GM12878 (cell line): ENCODE data around the gene MAML2. TPM values are rescaled to one million over a fixed set of nuclear protein-coding genes. Genes with fewer than 3 reads are reported as not detected.

Source experiments
- ATAC-seq: fragments of 200-7000 bp; cut with Tn5 transposase; 3 replicates; pipeline ENCODE4 v1.9.1; 2020; ENCODE audit warnings: mild to moderate bottlenecking, moderate library complexity
- BruUV-seq: library from RNA; stranded (reverse); fragments of 400-500 nt; replicated peaks from 2 replicates; lab custom pipeline; 2021; lab: Mats Ljungman, UMichigan
- CTCF ChIA-PET: fragments of 300-600 bp; sonication (Branson Sonifier 250); formaldehyde crosslinking; extraction: SDS; loops from one replicate; lab custom pipeline; 2021; ENCODE audit warnings: inconsistent platforms; lab: Yijun Ruan, JAX
- POLR2A ChIA-PET: fragments of 350-600 bp; formaldehyde crosslinking; extraction: SDS; loops from one replicate; lab custom pipeline; 2021; ENCODE audit warnings: inconsistent platforms; lab: Charles Lee
- RAD21 ChIA-PET: fragments of 300-600 bp; sonication (Branson Sonifier 250); formaldehyde crosslinking; loops from one replicate; lab custom pipeline; 2023; ENCODE audit warnings: antibody characterized with exemption; ENCODE audit not compliant: unreplicated experiment; lab: Charles Lee
- SMC1A ChIA-PET: fragments of 300-600 bp; sonication (Branson Sonifier 250); formaldehyde crosslinking; loops from one replicate; lab custom pipeline; 2023; ENCODE audit not compliant: unreplicated experiment, uncharacterized antibody; lab: Charles Lee
- DNase-seq: peaks from one replicate; pipeline ENCODE4 v3.0.0-alpha.2; 2011; ENCODE audit warnings: low read depth, low spot score
- FAIRE-seq: peaks from 3 replicates; lab custom pipeline; 2011; peaks lifted over from hg19 to GRCh38; lab: Jason Lieb, UNC
- H2AFZ ChIP-seq: 2 replicates; pipeline ENCODE4 v1.6.0; 2011; ENCODE audit warnings: low read depth, low read length, control low read depth; ENCODE audit not compliant: control insufficient read depth
- H3K27ac ChIP-seq: 2 replicates; pipeline ENCODE4 v1.5.1; 2011; ENCODE audit warnings: control low read depth; ENCODE audit not compliant: control insufficient read depth, insufficient read depth
- H3K27me3 ChIP-seq, 2 experiments: replicated peaks in 1 of 2; 2 replicates each; pipeline versions ENCODE4 v1.6.0 to v1.6.1; 2011; ENCODE audit warnings: low read length in 1 of 2; ENCODE audit not compliant: control insufficient read depth in 2 of 2, insufficient read depth in 2 of 2
- H3K36me3 ChIP-seq, 2 experiments: 2 replicates each; pipeline ENCODE4 v1.5.1; 2011; ENCODE audit warnings: low read length in 1 of 2; ENCODE audit not compliant: control insufficient read depth in 2 of 2, insufficient read depth in 2 of 2
- H3K4me1 ChIP-seq: 2 replicates; pipeline ENCODE4 v1.6.1; 2011; ENCODE audit warnings: mild to moderate bottlenecking, low read length, moderate library complexity, mixed read lengths; ENCODE audit not compliant: control insufficient read depth, insufficient read depth
- H3K4me2 ChIP-seq: 2 replicates; pipeline ENCODE4 v1.6.0; 2011; ENCODE audit warnings: control low read depth; ENCODE audit not compliant: control insufficient read depth, insufficient read depth
- H3K4me3 ChIP-seq: fragments of 200-600 bp; sonication (generic); 2 replicates; pipeline ENCODE4 v1.5.1; 2016
- H3K79me2 ChIP-seq: 2 replicates; pipeline ENCODE4 v1.6.0; 2011; ENCODE audit warnings: low read length; ENCODE audit not compliant: control insufficient read depth, insufficient read depth
- H3K9ac ChIP-seq: 2 replicates; pipeline ENCODE4 v1.8.0; 2011; ENCODE audit warnings: low read length, control low read depth, mixed read lengths; ENCODE audit not compliant: control insufficient read depth, insufficient read depth
- H3K9me3 ChIP-seq: replicated peaks from 3 replicates; pipeline ENCODE4 v1.5.1; 2011; ENCODE audit warnings: mild to moderate bottlenecking, low read length; ENCODE audit not compliant: control insufficient read depth, insufficient read depth
- H4K20me1 ChIP-seq: 2 replicates; pipeline ENCODE4 v1.6.0; 2011; ENCODE audit not compliant: control insufficient read depth, insufficient read depth
- BACH1 ChIP-seq: fragments of 450-650 bp; IDR thresholded peaks from 2 replicates; pipeline ENCODE4 v1.6.1; 2017; ENCODE audit warnings: mild to moderate bottlenecking, borderline replicate concordance
- CBFB ChIP-seq: IDR thresholded peaks from 2 replicates; pipeline ENCODE4 v1.6.1; 2016; ENCODE audit warnings: antibody characterized with exemption, low read depth
- GATAD2B ChIP-seq: fragments of 450-650 bp; conservative IDR thresholded peaks from 2 replicates; pipeline ENCODE4 v1.6.1; 2017; ENCODE audit warnings: low read depth, mild to moderate bottlenecking, moderate library complexity
- IRF4 ChIP-seq: IDR thresholded peaks from 2 replicates; pipeline ENCODE4 v1.6.1; 2011; ENCODE audit warnings: low read depth, low read length
- PAX5 ChIP-seq: IDR thresholded peaks from 2 replicates; pipeline ENCODE4 v1.6.1; 2011; ENCODE audit warnings: low read depth, low read length, borderline replicate concordance
- POLR2A ChIP-seq: IDR thresholded peaks from 2 replicates; pipeline ENCODE4 v1.6.1; 2011; ENCODE audit warnings: low read depth, mild to moderate bottlenecking, low read length
- SRF ChIP-seq, 2 experiments: IDR thresholded peaks; 2 replicates each; pipeline ENCODE4 v1.6.1; 2011; ENCODE audit warnings: low read depth in 2 of 2, low read length in 2 of 2, mild to moderate bottlenecking in 1 of 2, moderate library complexity in 1 of 2
- SUZ12 ChIP-seq: fragments of 200-600 bp; sonication (generic); IDR thresholded peaks from one replicate; pipeline ENCODE4 v1.6.1; 2018; ENCODE audit warnings: antibody characterized with exemption, mild to moderate bottlenecking; ENCODE audit not compliant: unreplicated experiment
- TCF7 ChIP-seq: IDR thresholded peaks from 2 replicates; pipeline ENCODE4 v1.6.1; 2014; ENCODE audit warnings: antibody characterized with exemption, borderline replicate concordance
- ZNF217 ChIP-seq: fragments of 450-650 bp; IDR thresholded peaks from 2 replicates; pipeline ENCODE4 v1.6.1; 2017; ENCODE audit warnings: antibody characterized with exemption, mild to moderate bottlenecking
- WGBS: methylation state at CpG from one replicate; pipeline ENCODE4 v1.1.6; 2016; ENCODE audit warnings: low lambda C conversion rate; ENCODE audit not compliant: insufficient replicate concordance, insufficient coverage; ENCODE audit errors: missing lambda C conversion rate; 5-methylcytosine and 5-hydroxymethylcytosine counted together
- in situ Hi-C: fragments of 300-500 bp; cut with MboI; formaldehyde crosslinking; loops from 9 replicates; pipeline ENCODE4 v1.14.3; 2018; ENCODE audit warnings: mixed read lengths
- intact Hi-C: fragments of 100-400 bp; cut with micrococcal nuclease; formaldehyde crosslinking; loops from one replicate; pipeline ENCODE4 v1.14.2; 2022; ENCODE audit not compliant: unreplicated experiment
- polyA plus RNA-seq, 11 experiments: library from polyadenylated mRNA; depleted of rRNA in 4 of 11; unstranded in 6 of 11; stranded (reverse) in 5 of 11; fragments of >200 nt; fragmentation: Nextera tagmentation in 4 of 11; fragmentation: Illumina TruSeq in 1 of 11; extraction: Ambion mirVana in 4 of 11; extraction: Trizol in 1 of 11; gene quantifications; 1 replicate in 1 of 11; 2 replicates in 10 of 11; pipeline versions ENCODE4 v1.2.1 to v1.2.3, GENCODE V29; 2011 to 2016; ENCODE audit warnings: inconsistent platforms in 2 of 11, missing spikeins in 2 of 11, low read depth in 1 of 11
- total RNA-seq, 4 experiments: library from RNA; depleted of rRNA in 3 of 4; stranded (reverse); fragments of >200 nt in 3 of 4; fragmentation: Illumina TruSeq in 1 of 4; extraction: Trizol in 1 of 4; gene quantifications; 2 replicates each; pipeline versions ENCODE4 v1.2.1 to v1.2.3, GENCODE V29; 2013 to 2021
- TF ChIP-seq, protein P1 (sequence below): fragments of 450-650 bp; IDR thresholded peaks from 2 replicates; pipeline ENCODE4 v1.6.1; 2016; ENCODE audit warnings: mild to moderate bottlenecking
- TF ChIP-seq, protein P2 (sequence below): fragments of 450-650 bp; IDR thresholded peaks from 2 replicates; pipeline ENCODE4 v1.6.1; 2017; ENCODE audit warnings: mild to moderate bottlenecking, low read depth, inconsistent platforms; ENCODE audit not compliant: poor library complexity, severe bottlenecking

The MAML2 gene
- total and polyA plus RNA-seq, 10 of the 15 experiments (the other 5 are each of a cell fraction or from before 2014, with no cell fraction given) = 2.5 to 15.1 (median 12.0) TPM

DNA sequence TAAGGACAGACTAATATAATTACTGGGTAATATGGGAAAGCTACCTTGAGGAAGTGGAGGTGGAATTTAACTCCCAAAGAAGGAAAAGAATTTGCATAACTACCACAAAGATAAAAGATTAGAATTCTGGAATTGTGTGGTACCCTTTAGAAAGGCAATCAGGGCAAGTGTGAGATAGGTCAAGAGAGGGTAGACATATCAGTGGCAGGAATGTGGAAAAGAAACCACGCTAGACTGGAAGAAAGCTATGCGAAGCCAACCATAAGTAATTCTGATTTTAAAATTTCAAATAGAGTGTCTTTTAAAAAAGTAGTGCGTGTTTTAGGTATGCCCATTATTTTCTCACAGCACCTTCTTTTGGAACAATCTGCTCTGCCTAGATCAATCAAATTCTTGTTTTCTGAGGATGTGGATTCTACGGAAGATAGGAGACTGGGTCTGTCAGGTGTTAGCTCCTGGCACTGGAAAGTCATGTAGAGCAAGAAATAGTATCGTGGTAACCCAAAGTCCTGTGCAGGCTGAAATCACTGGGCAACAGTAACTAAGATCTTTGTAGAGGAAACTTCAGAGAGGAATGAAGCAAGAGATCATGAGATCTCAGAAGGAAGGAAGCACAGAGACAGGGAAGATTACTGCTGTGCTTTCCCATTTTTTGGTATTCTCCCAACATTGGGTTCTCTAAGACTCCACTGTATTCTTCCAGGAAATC is 307.8 kb downstream of the MAML2 start:
- intact Hi-C loops (no loop called here), in situ Hi-C loops (no loop called here)
- Histone ChIP-seq H3K27me3 (no peaks in the 10 kb centered on the region), H3K36me3 (no peaks in the 10 kb centered on the region), H3K27ac (no peak overlapping the region), H3K9ac (no peak overlapping the region), H3K79me2 (no peaks in the 10 kb centered on the region; the same call in 1 of the 2 replicates), H3K4me2 (no peak overlapping the region), H2AFZ (no peak overlapping the region), H3K9me3 (no peaks in the 10 kb centered on the region), H4K20me1 (no peaks in the 10 kb centered on the region), H3K4me1 (peaks cover 12% of the 10 kb centered on the region), H3K4me3 (no peak overlapping the region)
- CTCF ChIA-PET = interaction anchor here (0.9 to 1.5 kb wide), 4 partner anchors 8 to 308 kb away, joined by 3 to 6 read pairs (median 4); partner anchors contain the start of gene MAML2
- RAD21 ChIA-PET = interaction anchor here (1.2 kb wide), 1 partner anchor 7 kb away, joined by 4 read pairs; no protein-coding TSS in a partner anchor
- no peak for FAIRE-seq
- no TSS peak for BruUV-seq
- TF ChIP-seq, protein P1, sequence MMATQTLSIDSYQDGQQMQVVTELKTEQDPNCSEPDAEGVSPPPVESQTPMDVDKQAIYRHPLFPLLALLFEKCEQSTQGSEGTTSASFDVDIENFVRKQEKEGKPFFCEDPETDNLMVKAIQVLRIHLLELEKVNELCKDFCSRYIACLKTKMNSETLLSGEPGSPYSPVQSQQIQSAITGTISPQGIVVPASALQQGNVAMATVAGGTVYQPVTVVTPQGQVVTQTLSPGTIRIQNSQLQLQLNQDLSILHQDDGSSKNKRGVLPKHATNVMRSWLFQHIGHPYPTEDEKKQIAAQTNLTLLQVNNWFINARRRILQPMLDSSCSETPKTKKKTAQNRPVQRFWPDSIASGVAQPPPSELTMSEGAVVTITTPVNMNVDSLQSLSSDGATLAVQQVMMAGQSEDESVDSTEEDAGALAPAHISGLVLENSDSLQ = no peak
- no peak for TF ChIP-seq POLR2A
- POLR2A ChIA-PET = no interaction called here
- over 99% methylated on average over 5 of the region's 5 CpGs for WGBS
- SMC1A ChIA-PET = interaction anchor here (0.8 to 3.1 kb wide), 8 partner anchors 12 to 208 kb away, joined by 3 to 12 read pairs (median 4); no protein-coding TSS in a partner anchor
- no peak for DNase-seq
- no peak for ATAC-seq

DNA sequence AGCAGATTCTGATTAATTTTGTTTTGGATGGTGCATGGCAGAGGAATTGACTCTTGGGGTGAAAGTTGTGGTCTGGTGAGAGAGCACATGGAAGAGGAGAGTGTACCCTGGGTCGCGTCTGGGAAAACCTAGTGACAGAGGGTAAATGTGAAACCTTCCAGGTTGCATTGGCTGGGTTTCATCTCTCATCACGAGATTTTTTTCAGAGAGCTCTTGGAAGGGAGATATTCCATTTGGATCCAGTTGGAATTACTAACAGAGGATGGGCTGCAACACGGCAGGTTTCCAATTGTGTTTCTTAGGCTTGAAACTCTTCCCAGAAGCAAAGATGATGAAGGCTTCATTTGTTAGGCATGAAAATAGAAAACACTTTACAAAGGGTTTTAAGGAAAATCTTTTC is 309.4 kb downstream of the MAML2 start:
- in situ Hi-C loops (no loop called here), intact Hi-C loops (no loop called here)
- Histone ChIP-seq H3K27me3 (no peaks in the 10 kb centered on the region), H3K36me3 (no peaks in the 10 kb centered on the region), H3K9me3 (no peaks in the 10 kb centered on the region), H3K4me1 (peaks cover 26% of the 10 kb centered on the region), H3K79me2 (no peaks in the 10 kb centered on the region; the same call in 1 of the 2 replicates), H3K9ac (no peak overlapping the region), H4K20me1 (no peaks in the 10 kb centered on the region), H3K27ac (no peak overlapping the region), H3K4me2 (no peak overlapping the region), H2AFZ (no peak overlapping the region), H3K4me3 (no peak overlapping the region)
- CTCF ChIA-PET = interaction anchor here (1.3 to 1.8 kb wide), 2 partner anchors 9 to 309 kb away, joined by 4 read pairs; partner anchors contain the start of gene MAML2
- SMC1A ChIA-PET = interaction anchor here (1.4 to 3.1 kb wide), 4 partner anchors 10 to 197 kb away, joined by 4 to 12 read pairs (median 7); no protein-coding TSS in a partner anchor
- POLR2A ChIA-PET = interaction anchor here (0.9 kb wide), 1 partner anchor 19 kb away, joined by 5 read pairs; no protein-coding TSS in a partner anchor
- WGBS = 88% methylated on average over 4 of the region's 4 CpGs
- RAD21 ChIA-PET = interaction anchor here (1.2 to 1.3 kb wide), 2 partner anchors 9 to 122 kb away, joined by 4 read pairs; no protein-coding TSS in a partner anchor
- no TSS peak for BruUV-seq
- no peak for FAIRE-seq
- ATAC-seq = no peak
- DNase-seq = no peak
- no peak for TF ChIP-seq SRF (IDR thresholded peaks at IDR 0.05; ENCODE audit: low read depth in 2 of 2, low read length in 2 of 2)
- TF ChIP-seq GATAD2B = no peak
- TF ChIP-seq, protein P1 = no peak
- TF ChIP-seq ZNF217 = no peak
- no peak for TF ChIP-seq IRF4
- TF ChIP-seq, protein P2, sequence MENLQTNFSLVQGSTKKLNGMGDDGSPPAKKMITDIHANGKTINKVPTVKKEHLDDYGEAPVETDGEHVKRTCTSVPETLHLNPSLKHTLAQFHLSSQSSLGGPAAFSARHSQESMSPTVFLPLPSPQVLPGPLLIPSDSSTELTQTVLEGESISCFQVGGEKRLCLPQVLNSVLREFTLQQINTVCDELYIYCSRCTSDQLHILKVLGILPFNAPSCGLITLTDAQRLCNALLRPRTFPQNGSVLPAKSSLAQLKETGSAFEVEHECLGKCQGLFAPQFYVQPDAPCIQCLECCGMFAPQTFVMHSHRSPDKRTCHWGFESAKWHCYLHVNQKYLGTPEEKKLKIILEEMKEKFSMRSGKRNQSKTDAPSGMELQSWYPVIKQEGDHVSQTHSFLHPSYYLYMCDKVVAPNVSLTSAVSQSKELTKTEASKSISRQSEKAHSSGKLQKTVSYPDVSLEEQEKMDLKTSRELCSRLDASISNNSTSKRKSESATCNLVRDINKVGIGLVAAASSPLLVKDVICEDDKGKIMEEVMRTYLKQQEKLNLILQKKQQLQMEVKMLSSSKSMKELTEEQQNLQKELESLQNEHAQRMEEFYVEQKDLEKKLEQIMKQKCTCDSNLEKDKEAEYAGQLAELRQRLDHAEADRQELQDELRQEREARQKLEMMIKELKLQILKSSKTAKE = no peak
- TF ChIP-seq SUZ12 = no peak
- no peak for TF ChIP-seq BACH1
- TF ChIP-seq PAX5 = no peak
- TF ChIP-seq TCF7 = no peak
- TF ChIP-seq CBFB = no peak
